NCI-H526 (cell line): ENCODE results near the gene HOXA11.

Experiments
- DNase-seq, 2 experiments: peaks; one replicate each; lab custom pipeline; 2025; lab: John Stamatoyannopoulos, UW

Gene HOXA11

DNA sequence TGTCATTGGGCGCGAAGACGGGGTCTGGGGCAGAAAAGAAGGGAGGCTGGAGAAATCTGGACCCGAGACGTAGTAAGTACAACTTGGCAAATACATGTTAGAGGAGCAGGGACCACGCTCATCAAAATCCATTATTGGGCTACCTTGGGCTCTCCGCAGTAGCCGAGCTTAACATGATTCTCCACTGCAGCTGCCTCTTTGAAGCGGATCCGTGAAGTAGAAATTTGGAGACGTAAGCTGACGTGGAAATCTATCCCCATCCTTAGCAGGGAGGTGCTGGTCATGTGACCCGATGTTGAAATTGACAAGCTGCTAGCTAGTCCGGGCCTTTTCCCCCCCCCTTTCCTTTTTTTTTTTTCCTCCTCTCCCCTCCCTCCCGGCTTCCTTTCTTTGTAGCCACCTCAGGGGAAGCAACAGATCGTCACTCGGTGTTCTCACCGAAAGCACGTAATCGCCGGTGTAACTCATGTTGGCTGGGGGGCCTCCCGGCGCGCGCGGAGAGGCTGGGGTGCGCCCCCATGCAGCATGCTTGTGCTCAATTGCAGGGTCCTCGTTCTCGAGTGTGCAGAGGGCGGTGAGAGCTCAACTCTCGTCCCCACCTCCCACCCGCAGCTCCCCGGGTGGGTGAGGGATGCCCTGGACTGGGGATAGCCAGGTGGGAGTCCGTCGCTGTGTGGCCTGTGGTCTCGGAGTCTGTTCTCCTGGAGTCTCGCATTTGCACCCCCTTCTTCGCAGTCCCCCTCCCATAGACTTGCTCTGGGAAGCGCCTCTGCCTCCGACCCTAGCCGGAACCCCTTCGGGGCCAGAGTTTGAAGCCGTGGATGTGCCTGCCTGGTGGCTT, at the start of gene HOXA11:
HOXA11 (minus strand) TSS at position 220 of the 841 bp plus-strand sequence; CDS start at position 132, 88 bp downstream.
- DNase-seq, result peak in 1 of 2 experiments; percentile 75

DNA sequence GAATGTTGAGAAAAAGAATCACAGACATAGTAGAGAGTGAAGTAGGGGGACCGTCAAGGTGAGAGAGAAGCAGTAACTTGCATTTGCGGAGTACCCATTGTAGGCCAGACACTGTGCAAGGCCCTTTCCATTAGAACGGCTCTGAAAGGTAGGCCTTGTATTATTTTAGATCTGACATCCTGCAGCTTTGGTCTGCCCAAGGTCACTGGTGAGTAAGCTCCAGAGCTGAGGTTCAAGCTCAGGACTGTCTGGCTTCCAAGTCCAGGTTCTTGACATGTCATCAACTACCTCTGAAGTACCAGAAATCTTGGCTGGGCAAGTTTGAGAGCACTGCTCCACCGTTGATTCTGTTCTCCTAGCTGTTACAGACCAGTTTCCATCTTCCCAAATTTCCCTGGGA, 44.4 kb upstream of the HOXA11 start:
- DNase-seq, result no peak

DNA sequence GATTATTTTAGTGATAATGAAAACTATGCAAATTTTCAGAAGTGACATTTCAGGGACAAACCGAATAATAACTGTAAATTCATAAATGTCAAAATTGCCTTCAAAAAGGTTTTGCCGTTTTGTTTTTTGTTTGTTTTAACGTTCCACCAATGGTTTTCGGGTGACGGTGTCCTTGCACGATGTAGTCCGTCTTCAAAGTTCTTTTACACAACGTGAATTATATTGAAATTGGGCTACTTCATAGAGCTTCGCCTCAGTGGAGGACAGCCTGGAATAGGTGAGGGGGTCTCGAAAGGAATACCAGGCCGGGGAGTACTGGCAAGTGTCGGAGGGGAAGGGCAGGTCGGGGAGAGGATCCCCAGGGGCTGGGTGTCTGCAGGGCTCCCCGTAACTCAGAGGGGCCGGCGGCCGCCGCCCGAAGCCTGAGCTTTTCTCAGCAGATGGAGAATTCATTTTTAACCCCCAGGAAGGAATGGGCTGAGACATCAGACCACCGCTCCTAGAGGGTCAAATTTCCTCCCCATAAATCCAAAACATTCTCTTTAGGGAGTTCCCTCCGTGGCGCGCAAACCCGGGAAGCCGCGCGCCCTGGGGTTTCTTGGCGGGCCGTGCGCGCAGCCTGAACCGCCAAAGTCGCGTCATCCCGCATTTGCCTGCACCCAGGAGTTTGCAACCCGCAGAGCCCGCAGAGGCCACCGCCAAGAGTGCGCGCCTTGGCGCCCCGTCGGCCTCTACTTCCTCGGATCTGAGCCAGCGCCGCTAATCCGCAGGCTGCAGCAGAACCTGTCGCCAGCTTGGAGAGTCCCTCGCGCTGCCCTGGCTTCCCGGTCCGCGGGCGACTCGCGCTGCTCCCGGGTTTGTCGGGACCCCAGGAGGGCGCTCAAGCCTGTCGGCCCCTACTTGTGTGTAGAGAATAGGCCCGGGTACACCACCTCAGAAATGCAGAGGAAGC, 40.2 kb upstream of the HOXA11 start:
- peak in 1 of 2 experiments; percentile 45 for DNase-seq

DNA sequence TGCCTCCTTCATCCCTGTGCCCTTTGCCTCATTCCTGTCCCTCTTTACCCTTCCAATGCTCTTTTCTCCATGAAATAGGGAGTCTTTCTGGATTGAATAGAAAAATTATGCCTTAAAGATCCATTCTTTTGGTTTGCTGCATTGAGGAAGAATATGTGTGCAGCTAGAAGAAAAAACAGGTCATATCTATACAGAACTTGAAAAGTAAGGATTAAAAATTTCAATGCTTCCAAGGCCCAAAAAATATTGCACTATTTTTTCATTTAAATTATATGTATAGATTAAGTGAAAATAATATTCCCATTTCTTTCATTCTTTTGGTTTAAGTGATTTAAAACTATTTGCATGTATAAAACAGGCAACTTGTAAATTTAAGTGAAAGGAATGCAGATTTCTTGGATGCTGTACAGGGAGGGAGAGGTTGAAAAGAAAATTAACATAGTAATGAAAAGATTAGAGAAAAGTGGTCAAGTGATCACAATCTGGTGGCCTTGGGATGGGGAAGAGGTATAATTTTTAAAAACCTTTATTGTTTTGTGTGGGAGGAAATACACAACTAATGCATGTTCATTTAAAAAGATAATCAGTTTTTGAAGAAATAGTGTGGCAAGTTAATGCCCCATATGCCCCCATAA, 39.0 kb upstream of the HOXA11 start:
- no peak for DNase-seq

DNA sequence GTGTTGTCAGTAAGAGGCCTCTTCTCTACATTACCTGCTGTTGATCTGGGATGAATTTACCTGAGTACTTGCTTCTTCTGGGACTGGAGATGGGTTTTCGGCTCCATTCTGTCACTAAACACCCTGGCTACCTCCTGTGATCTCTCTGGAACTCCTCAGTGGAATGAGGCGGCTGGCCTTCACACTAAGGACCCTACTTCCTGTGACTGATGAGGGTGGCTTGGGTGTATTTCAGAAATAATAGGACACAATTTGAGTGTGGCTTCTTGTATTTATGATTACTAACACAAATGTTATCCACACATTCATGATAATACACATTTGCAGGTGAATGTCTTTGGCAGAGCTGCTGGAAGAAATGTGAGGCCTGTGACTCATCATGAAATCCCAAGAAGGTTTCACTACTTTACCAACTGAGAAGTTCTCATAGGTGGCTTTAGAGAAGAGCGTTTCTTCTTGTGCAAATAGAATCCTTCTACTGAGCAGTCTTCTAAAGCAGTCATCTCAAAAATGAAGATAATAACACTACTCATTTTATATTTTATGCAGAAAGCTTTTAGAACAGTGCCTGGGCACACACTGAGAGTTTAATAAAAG, 36.3 kb upstream of the HOXA11 start:
- DNase-seq, result no peak

DNA sequence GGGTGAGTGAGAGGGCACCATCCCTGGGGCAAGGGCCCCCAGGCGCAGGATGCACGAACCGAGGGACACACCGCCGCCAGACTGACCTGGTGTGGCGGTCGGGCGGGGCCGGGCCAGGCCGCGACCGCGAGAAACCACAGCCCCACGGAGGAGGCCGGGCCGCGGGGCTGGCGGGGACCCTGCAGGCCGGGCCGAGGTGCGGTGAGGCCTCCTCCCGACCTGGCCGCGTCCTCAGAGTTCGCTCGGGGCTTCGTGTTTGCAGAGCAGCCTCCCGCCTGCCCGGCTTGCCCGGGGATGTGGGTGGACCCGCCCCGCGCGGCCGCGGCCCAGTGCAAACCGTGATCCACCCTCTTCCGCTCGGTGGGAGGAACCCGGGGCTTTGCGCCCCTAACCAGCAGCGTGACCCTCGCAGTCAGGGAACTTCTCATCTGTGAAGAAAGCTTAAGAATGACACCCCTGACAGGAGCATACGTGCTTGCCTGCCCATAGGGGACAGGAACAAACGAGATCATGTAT, 35.5 kb upstream of the HOXA11 start:
- no peak for DNase-seq

DNA sequence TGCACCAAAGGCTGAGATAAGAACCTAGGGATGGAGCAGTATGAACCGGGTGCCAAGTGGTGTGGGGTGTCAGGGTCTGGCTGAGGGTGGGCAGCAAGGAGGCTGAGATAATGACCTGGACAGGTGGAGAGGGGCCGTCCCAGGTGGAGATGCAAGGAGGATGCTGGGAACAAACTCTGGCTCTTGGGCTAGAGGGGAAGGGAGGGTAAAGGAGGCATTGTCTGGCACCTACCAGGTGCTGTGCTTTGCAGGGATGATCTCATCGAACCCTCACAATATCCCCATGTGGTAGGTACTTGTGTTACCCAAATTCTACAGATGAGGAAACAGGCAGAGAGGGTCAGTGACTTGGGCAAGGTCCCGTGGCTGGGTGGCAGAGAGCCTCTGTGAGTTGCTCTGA, 34.8 kb upstream of the HOXA11 start:
- no peak for DNase-seq

DNA sequence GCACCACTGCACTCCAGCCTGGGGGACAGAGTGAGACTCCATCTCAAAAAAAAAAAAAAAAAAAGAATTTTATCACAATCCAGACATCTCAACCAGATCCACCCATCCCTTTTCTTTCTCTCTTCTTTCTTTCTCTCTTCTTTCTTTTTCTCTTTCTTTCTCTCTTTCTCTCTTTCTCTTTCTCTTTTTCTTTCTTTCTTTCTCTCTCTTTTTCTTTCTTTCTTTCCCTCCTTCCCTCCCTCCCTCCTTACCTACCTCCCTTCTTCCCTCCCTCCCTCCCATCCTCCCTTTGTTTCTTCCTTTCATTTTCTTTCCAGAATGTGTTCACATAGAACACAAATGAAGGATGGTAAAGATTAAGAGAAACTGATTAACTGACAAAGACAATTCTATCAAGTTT, 32.9 kb upstream of the HOXA11 start:
- DNase-seq, result no peak

DNA sequence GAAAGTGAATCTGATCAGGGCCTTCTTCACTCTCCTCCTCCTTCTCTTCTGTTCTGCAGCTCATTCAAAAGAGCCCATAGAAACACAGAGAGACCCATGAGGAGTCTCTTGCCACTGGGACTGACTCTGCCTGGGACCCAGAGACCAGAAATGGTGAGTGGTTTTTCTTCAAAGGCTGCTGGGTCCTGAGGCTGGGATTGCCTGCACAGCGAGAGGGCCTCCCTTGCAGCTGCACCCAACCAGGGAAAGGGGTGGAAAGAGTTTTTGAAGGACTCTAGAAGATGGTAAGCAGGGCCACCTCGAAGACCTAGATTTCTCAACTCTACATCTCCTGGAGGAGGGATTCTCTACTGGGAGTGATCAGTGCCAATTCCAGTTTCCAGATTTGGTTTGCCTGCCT, 30.3 kb upstream of the HOXA11 start:
- DNase-seq, result no peak

DNA sequence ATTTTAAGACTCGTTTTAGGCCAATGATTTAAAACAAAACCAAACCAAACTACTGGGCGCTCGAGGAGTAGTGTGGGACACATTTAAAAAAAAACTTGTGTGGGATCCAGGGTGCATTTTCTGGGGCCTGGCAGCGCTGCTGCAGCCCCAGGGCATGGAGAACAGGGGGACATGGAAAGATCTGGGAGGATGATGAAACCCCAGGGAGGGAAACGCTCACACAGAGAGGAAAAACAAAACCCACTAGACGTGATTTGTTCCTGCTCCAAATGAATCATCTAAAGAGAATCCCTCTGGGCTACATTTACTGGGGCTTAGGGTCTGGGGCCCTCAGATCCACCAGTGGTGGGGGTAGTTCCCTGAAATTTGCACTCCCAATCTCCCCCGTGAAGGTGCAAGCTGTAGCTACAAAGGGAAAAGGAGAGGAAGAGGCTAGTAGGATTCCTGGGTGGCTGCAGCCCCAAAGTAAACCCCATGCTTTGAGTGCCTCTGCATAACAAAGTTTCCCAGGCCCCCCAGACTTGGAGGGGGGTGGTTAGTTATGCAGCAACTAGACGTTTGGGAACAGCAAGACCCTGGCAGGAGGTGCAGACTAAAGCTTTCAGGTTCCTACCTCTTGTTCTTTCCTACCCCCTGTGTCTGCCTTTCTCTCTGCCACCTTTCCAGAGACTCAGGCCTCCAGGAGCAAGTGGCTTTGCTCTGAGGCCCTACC, 29.4 kb upstream of the HOXA11 start:
- no peak for DNase-seq

DNA sequence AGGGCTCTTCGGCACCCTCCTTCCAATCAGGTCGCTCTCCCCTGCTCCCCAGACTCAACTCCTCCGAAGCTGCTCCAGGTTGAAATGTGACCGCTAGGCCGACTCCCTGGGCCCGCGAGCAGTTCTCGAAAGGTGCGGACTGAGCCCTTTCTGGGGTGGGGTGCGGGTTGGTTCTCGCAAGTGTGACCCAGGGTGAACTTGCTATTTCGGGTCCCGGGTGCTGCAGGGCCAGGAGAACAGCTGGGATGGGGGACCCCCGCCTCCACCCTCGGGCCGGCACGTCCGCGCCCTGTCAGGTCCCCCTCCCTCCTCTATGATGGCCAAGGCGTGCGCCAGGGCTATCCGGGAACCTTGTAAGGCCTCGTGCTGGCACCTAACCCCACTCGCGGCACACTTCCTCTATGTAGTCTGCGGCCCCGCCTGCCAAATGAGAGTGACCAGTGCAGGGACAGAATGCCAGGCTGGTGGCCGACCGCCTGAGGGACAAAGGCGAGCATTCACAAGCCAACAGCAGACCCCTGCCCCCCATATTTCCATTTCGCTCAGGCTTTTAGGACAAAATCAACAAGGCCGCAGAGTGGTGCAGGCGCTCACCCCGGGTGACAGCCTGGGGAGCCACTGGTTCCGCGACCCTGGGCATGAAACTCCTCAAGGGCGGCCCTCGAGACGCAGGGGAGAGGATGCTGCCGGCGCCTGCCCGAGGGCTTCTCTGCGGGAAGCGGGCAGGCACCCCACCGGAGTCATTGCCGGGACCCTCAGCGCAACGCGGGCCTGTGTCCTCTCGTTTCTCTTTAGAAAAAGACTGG, 28.6 kb upstream of the HOXA11 start:
- DNase-seq, result no peak

DNA sequence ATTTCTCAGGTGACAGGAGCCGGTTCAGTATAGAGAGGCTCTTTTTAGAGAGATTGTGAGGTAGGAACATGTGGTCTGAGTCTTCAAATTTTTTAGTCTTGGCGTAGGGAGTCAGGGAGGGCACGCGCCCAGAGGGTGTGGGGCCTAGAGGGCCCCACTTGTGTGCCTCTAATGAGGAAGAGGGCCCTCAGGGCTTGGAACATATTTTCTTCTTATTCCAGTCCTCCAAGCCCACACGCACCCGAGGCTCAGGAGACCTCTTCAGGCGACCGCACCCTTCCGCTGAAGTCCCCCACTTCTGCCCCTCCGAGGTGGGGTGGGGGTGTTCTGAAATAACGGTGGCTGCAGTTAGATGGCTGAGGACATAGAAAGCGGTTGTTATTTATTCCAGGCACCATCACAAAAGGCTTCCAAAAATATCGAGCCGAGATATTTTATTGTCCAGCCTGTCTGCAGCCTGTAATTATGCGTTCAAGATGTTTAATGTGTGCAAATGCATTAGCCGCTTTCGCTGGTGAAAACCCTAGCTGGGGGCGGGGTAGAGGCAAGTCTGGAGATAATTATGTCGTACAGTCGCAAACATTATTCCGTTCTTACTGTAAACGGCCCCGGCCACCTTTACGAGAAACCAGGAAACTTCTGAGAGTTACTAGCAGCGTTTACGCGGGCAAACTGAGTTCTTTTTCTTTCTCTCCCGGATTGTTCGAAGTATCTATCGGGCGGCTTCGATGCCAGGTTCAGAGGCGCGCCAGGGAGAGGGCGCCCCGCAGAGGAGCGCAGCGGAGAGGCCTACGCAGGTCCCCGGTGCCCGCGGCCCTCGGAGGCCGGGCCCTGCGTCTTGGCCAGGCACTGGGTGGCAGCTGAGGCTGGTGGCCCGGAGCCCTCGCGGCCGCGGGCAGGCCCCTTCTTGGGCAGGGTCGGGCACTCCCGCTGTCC, 27.7 kb upstream of the HOXA11 start:
- no peak for DNase-seq

DNA sequence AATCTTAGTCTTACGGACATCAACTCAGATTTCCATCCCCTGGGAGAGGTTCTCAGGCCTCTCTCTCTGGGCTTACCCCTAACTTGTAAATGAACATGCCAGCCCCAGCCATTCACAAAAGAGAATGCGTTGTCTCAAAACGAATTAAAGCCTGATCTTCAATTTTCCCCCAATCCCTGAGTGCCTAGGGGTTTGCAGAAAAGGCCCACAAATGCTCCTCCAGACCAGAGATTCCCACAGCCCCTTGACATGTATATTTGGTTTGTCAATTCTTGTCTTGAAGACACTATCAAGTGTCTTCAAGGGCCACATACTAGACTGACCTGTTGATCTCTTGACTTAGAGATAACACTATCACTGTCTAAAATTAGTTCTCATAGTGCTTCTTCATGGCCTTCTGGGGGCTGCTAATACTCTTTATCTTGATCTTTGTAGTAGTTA, 26.8 kb upstream of the HOXA11 start:
- no peak for DNase-seq

DNA sequence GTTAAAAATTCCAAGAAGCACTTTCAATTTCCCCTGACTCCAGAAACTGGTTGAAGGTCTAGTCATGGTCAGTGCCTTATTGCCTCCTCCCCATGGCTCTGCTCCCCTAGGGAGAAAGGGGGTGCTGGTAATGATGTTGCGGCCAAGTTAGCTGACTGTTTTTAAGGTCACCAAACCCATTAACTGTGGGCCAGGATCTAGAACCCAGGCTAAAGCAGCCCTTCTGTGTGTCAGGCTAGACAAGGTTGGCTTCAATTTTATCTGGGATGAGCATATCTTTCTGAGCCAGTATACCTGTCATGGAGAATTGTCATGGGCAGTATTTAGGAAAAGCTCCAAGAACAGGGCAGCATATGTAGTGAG, 26.0 kb upstream of the HOXA11 start:
- no peak for DNase-seq

DNA sequence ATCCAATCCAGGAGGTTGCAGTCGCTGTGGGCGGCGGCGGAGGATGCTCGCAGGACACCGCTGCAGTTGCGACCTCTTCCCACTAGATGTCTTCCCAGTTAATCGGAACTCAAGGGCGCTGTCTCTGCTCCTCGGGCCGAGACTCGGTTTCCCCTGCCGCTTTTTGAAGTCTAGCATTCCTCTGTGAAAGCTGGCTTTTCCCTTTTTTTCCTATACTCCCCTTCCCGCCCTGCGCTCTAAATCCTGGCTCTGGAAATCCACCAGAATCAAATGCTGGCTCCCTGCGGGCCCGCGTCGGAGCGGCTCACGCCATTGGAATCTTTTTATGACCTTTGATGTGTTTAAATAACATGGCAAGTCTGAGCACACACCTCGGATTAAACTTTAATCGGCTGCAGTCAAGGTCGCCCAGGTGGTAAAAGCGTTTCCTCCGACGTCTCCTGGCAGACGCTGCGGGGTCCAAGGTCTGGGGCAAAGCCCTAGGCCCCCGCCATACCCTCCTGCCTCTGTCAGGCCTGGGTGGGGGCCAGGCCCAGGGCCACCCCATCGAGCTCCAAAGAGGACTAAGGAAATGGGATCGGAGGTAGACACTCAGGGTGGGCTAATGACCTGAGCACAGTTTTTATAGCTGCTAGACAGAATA, 25.5 kb upstream of the HOXA11 start:
- peak in 1 of 2 experiments; percentile 60 for DNase-seq

DNA sequence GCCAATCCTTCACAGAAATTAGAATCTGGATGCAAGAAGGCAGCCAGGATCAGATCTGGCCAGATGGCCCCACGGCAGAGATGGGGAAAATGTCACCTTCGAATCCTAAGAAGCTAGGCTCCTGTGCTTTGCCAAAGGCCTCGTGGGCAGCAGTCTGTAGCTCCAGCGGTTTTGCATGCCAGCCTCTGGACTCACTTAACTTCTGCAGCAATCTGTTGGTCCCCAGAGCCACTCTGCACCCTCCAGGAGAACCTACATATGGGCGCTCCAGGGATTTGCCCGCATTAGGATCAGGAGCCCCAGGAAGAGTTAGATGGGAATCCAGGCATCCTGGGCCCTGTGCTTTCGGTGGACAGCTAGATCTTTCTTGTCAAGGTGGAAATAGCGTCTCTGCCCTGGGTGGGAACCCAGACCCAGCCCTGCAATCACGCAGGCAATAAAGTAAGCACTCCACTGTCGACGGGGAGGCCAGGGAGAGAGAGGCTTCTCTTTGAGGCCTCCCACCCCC, 25.0 kb upstream of the HOXA11 start:
- no peak for DNase-seq

DNA sequence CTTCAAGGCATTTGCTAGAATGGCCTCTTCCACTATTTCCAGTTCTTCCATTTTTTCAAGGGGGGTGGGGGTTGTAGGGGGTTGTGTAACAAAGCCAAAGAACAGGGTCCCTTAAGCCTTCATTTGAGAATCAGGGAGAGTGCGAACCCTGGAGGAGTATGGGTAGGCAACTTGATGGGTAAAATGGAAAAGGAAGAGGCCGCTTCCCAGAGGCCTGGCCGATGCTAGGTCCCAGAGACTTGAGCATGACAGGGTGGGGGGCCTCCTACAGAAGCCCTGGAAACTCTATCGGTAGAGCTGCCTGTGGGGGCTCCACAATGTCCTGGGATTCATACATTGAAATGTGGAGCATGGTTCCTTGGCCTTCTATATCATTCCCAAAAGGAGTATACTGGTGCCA, 24.0 kb upstream of the HOXA11 start:
- DNase-seq, result no peak

DNA sequence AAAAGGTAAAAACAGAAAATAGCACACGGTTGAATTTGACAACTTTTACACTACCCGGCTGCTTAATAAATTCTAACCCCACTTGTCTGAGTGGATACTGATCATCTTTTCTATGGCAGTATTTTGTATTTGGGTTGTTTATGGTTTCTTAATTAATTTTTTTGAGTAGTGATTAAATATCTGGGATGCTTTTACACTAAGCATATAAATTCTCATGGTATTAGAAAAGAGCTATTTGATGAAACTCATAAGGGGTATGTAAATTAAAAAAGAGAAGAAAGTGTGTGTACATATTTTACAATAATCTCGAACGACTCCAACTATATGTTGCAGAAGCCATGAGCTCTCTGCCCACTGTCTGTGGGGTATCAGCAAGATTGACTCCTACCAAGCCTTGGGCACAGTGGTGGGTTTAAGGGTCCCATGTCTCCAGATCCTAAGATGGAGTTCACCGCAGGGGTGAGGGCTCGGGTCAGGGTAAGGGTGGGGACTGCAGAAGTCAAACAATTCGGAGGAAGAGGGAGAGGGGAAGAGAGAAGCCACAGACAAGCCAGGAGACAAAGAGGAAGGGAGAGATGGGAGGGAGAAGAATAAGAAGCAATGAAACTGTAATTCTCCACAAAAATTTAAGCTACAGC, 22.4 kb upstream of the HOXA11 start:
- no peak for DNase-seq
